ENCODE measurements around the gene MLLT1.
A peak's percentile ranks its signal among the peaks of the same experiment; 100 is the strongest.

The MLLT1 gene

GRCh38 chr19:6275170-6275744 is 4.5 kb downstream of the MLLT1 start:
- H3K9ac ChIP-seq (ENCODE audit: low read length in 2 of 2): peak overlapping the region in 1 of 2 donors; percentile 77
- H3K36me3 ChIP-seq (ENCODE audit: control insufficient read depth in 2 of 2, insufficient read depth in 2 of 2, low read length in 2 of 2): peaks cover 0 to 3% of the 10 kb centered on the region in 2 donors
- no peaks in the 10 kb centered on the region for H3K27me3 ChIP-seq (ENCODE audit: control insufficient read depth in 1 of 2, insufficient read depth in 2 of 2, low read length in 2 of 2)
- H3K4me3 ChIP-seq (ENCODE audit: low read length in 2 of 2): no peak overlapping the region
- H3K27ac ChIP-seq (ENCODE audit: low read length): peak overlapping the region; percentile 94
- peaks cover 89% of the 10 kb centered on the region for H3K4me1 ChIP-seq (ENCODE audit: control insufficient read depth, insufficient read depth, low read length)
- H3K9me3 ChIP-seq (ENCODE audit: control insufficient read depth in 2 of 2, low read length in 2 of 2): no peaks in the 10 kb centered on the region

- H3K27ac ChIP-seq (ENCODE audit: low read length): peak overlapping the region; percentile 94
- peaks cover 90% of the 10 kb centered on the region for H3K4me1 ChIP-seq (ENCODE audit: control insufficient read depth, insufficient read depth, low read length)
- H3K9me3 ChIP-seq (ENCODE audit: control insufficient read depth in 2 of 2, low read length in 2 of 2): no peaks in the 10 kb centered on the region
- H3K9ac ChIP-seq (ENCODE audit: low read length in 2 of 2): peak overlapping the region in 1 of 2 donors; percentile 77
- H3K4me3 ChIP-seq (ENCODE audit: low read length in 2 of 2): peak overlapping the region in 1 of 2 donors; percentile 65
- H3K27me3 ChIP-seq (ENCODE audit: control insufficient read depth in 1 of 2, insufficient read depth in 2 of 2, low read length in 2 of 2): no peaks in the 10 kb centered on the region
- peaks cover 3 to 8% of the 10 kb centered on the region in 2 donors for H3K36me3 ChIP-seq (ENCODE audit: control insufficient read depth in 2 of 2, insufficient read depth in 2 of 2, low read length in 2 of 2)
Observed at GRCh38 chr19:6274756-6275155, 5.0 kb downstream of the MLLT1 start.

GRCh38 chr19:6273701-6274601 is 5.8 kb downstream of the MLLT1 start:
- H3K27me3 ChIP-seq (ENCODE audit: control insufficient read depth in 1 of 2, insufficient read depth in 2 of 2, low read length in 2 of 2): no peaks in the 10 kb centered on the region
- H3K4me3 ChIP-seq (ENCODE audit: low read length in 2 of 2): peak overlapping the region; percentile 52 to 65
- peaks cover 5 to 16% of the 10 kb centered on the region in 2 donors for H3K36me3 ChIP-seq (ENCODE audit: control insufficient read depth in 2 of 2, insufficient read depth in 2 of 2, low read length in 2 of 2)
- no peaks in the 10 kb centered on the region for H3K9me3 ChIP-seq (ENCODE audit: control insufficient read depth in 2 of 2, low read length in 2 of 2)
- peak overlapping the region; percentile 94 for H3K27ac ChIP-seq (ENCODE audit: low read length)
- peak overlapping the region; percentile 62 to 77 for H3K9ac ChIP-seq (ENCODE audit: low read length in 2 of 2)
- H3K4me1 ChIP-seq (ENCODE audit: control insufficient read depth, insufficient read depth, low read length): peaks cover 88% of the 10 kb centered on the region

- Histone ChIP-seq H3K9me3 (ENCODE audit: control insufficient read depth in 2 of 2, low read length in 2 of 2) (no peaks in the 10 kb centered on the region), H3K9ac (ENCODE audit: low read length in 2 of 2) (peak overlapping the region; percentile 62 to 77), H3K27me3 (ENCODE audit: control insufficient read depth in 1 of 2, insufficient read depth in 2 of 2, low read length in 2 of 2) (no peaks in the 10 kb centered on the region), H3K36me3 (ENCODE audit: control insufficient read depth in 2 of 2, insufficient read depth in 2 of 2, low read length in 2 of 2) (peaks cover 5 to 16% of the 10 kb centered on the region in 2 donors), H3K4me3 (ENCODE audit: low read length in 2 of 2) (peak overlapping the region; percentile 40 to 65), H3K4me1 (ENCODE audit: control insufficient read depth, insufficient read depth, low read length) (peaks cover 82% of the 10 kb centered on the region), H3K27ac (ENCODE audit: low read length) (peak overlapping the region; percentile 94)
Observed at GRCh38 chr19:6272913-6273600, 6.7 kb downstream of the MLLT1 start.

GRCh38 chr19:6272411-6272791 is 7.4 kb downstream of the MLLT1 start:
- H3K4me1 ChIP-seq (ENCODE audit: control insufficient read depth, insufficient read depth, low read length): peaks cover 80% of the 10 kb centered on the region
- peaks cover 9 to 16% of the 10 kb centered on the region in 2 donors for H3K36me3 ChIP-seq (ENCODE audit: control insufficient read depth in 2 of 2, insufficient read depth in 2 of 2, low read length in 2 of 2)
- H3K27ac ChIP-seq (ENCODE audit: low read length): peak overlapping the region; percentile 94
- H3K4me3 ChIP-seq (ENCODE audit: low read length in 2 of 2): peak overlapping the region; percentile 38 to 67
- H3K27me3 ChIP-seq (ENCODE audit: control insufficient read depth in 1 of 2, insufficient read depth in 2 of 2, low read length in 2 of 2): no peaks in the 10 kb centered on the region
- H3K9me3 ChIP-seq (ENCODE audit: control insufficient read depth in 2 of 2, low read length in 2 of 2): no peaks in the 10 kb centered on the region
- H3K9ac ChIP-seq (ENCODE audit: low read length in 2 of 2): peak overlapping the region; percentile 55 to 77

GRCh38 chr19:6271721-6272410 is 7.9 kb downstream of the MLLT1 start:
- Histone ChIP-seq H3K9ac (ENCODE audit: low read length in 2 of 2) (peak overlapping the region; percentile 55 to 77), H3K4me3 (ENCODE audit: low read length in 2 of 2) (peak overlapping the region; percentile 38 to 67), H3K4me1 (ENCODE audit: control insufficient read depth, insufficient read depth, low read length) (peaks cover 75% of the 10 kb centered on the region), H3K27ac (ENCODE audit: low read length) (peak overlapping the region; percentile 94), H3K36me3 (ENCODE audit: control insufficient read depth in 2 of 2, insufficient read depth in 2 of 2, low read length in 2 of 2) (peaks cover 10 to 16% of the 10 kb centered on the region in 2 donors), H3K27me3 (ENCODE audit: control insufficient read depth in 1 of 2, insufficient read depth in 2 of 2, low read length in 2 of 2) (no peaks in the 10 kb centered on the region), H3K9me3 (ENCODE audit: control insufficient read depth in 2 of 2, low read length in 2 of 2) (no peaks in the 10 kb centered on the region)

GRCh38 chr19:6271251-6271650 is 8.5 kb downstream of the MLLT1 start:
- H3K9me3 ChIP-seq (ENCODE audit: control insufficient read depth in 2 of 2, low read length in 2 of 2): no peaks in the 10 kb centered on the region
- peaks cover 69% of the 10 kb centered on the region for H3K4me1 ChIP-seq (ENCODE audit: control insufficient read depth, insufficient read depth, low read length)
- H3K27me3 ChIP-seq (ENCODE audit: control insufficient read depth in 1 of 2, insufficient read depth in 2 of 2, low read length in 2 of 2): no peaks in the 10 kb centered on the region
- peak overlapping the region; percentile 94 for H3K27ac ChIP-seq (ENCODE audit: low read length)
- peak overlapping the region; percentile 47 to 77 for H3K9ac ChIP-seq (ENCODE audit: low read length in 2 of 2)
- peak overlapping the region; percentile 38 to 67 for H3K4me3 ChIP-seq (ENCODE audit: low read length in 2 of 2)
- H3K36me3 ChIP-seq (ENCODE audit: control insufficient read depth in 2 of 2, insufficient read depth in 2 of 2, low read length in 2 of 2): peaks cover 10 to 16% of the 10 kb centered on the region in 2 donors

GRCh38 chr19:6270822-6271221 is 9.0 kb downstream of the MLLT1 start:
- H3K36me3 ChIP-seq (ENCODE audit: control insufficient read depth in 2 of 2, insufficient read depth in 2 of 2, low read length in 2 of 2): peaks cover 10 to 16% of the 10 kb centered on the region in 2 donors
- no peaks in the 10 kb centered on the region for H3K9me3 ChIP-seq (ENCODE audit: control insufficient read depth in 2 of 2, low read length in 2 of 2)
- peak overlapping the region; percentile 94 for H3K27ac ChIP-seq (ENCODE audit: low read length)
- peak overlapping the region; percentile 38 to 67 for H3K4me3 ChIP-seq (ENCODE audit: low read length in 2 of 2)
- H3K9ac ChIP-seq (ENCODE audit: low read length in 2 of 2): peak overlapping the region; percentile 47 to 77
- H3K27me3 ChIP-seq (ENCODE audit: control insufficient read depth in 1 of 2, insufficient read depth in 2 of 2, low read length in 2 of 2): no peaks in the 10 kb centered on the region
- H3K4me1 ChIP-seq (ENCODE audit: control insufficient read depth, insufficient read depth, low read length): peaks cover 65% of the 10 kb centered on the region

- Histone ChIP-seq H3K36me3 (ENCODE audit: control insufficient read depth in 2 of 2, insufficient read depth in 2 of 2, low read length in 2 of 2) (peaks cover 10 to 16% of the 10 kb centered on the region in 2 donors), H3K27me3 (ENCODE audit: control insufficient read depth in 1 of 2, insufficient read depth in 2 of 2, low read length in 2 of 2) (no peaks in the 10 kb centered on the region), H3K4me1 (ENCODE audit: control insufficient read depth, insufficient read depth, low read length) (peaks cover 59% of the 10 kb centered on the region), H3K9ac (ENCODE audit: low read length in 2 of 2) (no peak overlapping the region), H3K27ac (ENCODE audit: low read length) (peak overlapping the region; percentile 94), H3K9me3 (ENCODE audit: control insufficient read depth in 2 of 2, low read length in 2 of 2) (no peaks in the 10 kb centered on the region), H3K4me3 (ENCODE audit: low read length in 2 of 2) (no peak overlapping the region)
Observed at GRCh38 chr19:6270076-6270745, 9.6 kb downstream of the MLLT1 start.

All from stomach smooth muscle (tissue), 2 donors.